HG03139 (cell line): ENCODE data around the gene THADA.
"Not testable (repeated sequence)": the region's sequence is repeated elsewhere in the genome, so short reads cannot be mapped to it uniquely, and the experiment has no call there.

Experiments
- ATAC-seq: cut with Tn5 transposase; IDR thresholded peaks from one replicate; pipeline ENCODE4 v1.9.1; 2021; ENCODE audit not compliant: unreplicated experiment

Gene THADA

DNA sequence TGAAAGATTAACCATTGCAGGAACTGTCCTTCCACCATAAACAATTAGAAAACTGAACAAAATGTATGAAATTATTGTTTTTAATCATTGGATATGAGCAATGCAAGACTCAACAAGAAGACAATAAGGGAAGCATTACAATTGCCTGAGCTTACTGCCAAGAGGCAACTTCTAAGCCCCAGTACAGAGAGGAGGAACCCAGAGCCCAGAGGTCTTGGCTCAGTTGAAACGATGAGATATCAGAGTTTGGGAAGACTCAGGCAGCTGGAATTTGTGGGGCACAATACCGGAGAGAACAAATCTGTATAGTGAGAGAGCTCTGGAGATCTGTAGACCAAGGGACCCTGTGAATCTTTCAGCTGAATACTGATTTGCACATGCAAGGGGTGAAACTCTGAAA lies 288.8 kb downstream of the THADA start:
- ATAC-seq = no peak

DNA sequence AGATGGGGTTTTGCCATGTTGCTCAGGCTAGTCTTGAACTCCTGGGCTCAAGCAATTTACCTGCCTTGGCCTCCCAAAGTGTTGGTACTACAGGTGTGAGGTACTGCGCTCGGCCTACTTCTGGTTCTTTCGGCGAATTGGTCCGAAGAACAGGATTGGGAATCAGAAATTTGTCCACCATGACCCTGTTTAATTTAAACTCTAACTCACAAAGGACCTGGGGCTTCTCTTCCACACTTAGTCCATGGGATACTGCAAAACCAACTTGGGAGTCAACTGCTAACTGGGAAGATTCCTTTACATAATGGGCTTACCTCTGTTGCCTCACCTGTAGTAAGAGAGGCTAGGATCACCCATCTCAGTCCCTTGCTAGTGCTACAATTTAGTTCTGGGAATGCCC lies 289.6 kb downstream of the THADA start:
- no peak for ATAC-seq

DNA sequence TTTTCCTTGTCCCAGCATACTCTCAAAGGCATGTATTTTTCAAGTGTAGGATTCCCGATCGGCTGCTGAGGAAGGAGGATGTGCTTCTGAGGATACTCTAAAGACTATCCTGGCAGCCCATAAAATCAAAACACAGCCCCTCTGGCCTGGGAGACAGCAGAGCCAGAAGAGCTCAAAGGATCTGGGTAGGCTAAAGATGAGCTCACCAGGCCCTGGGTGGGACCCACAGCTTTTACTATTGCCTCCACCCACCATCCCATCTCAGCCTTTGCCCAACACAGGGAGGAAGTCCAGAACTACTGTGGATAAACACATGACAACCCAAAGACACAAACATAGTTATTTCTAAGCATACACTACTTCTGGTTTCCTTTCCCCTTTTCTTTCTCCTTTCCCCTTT lies 290.3 kb downstream of the THADA start:
- ATAC-seq = no peak

DNA sequence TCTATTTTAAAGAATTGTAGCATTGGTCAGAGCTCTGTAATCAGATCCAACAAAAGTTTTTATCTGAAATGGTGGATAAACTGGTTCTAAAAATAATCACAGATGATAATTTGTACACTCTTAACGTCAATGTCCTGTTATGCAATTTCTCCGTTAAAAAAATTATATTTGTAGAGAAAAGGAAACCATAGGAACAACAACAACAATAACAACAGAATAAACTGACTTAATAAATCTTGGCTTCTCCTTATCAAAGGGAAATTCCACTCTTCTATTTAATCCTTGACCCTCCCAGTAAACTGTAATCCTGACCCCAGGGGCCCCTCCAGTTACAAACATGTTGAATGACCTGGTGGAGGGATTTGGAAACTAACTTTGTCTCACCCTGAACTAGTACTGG lies 290.8 kb downstream of the THADA start:
- no peak for ATAC-seq

DNA sequence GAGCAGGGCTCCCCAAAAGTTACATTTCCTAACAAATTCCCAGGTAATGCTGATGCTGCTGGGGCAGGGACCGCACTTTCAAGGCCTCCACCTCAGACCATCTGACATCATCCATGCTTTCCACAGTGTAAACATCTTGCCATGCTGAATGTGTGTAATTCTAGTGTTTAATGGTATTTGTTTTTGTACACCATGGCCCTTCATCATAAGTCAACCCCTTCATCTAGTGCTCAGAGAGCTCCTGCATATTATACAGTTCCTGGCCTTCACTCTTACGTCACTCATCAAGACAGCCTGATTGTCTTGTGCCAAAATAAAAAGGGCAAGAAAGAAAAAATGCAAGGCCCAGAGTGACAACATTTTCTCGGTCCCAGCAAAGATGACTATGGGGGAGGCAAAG lies 291.9 kb downstream of the THADA start:
- ATAC-seq = no peak

DNA sequence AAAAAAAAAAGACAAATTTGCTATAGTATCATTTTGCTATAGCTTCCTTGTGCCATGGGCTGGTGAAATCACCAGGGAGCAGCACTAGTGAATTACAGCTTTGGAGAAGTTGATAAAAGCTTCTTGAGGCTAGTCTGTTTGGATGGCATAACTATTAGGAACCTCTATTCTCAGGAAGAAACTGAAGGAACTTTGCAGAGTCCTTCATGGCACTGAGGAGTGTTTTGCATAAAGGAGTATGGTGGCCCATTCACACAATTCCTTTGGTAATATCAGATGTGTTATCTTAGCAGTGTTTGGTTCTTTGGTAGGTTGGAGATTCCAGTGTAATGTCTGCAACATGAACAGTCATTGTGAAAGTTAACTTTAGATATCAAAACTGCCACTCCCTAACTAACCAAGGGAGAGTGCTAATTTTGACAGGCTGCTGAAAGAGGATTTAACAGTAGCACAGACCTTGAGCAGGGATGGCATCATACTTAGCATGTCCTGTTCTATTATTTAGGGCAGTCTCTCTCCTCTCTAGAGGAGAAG lies 292.8 kb downstream of the THADA start:
- ATAC-seq = no peak

DNA sequence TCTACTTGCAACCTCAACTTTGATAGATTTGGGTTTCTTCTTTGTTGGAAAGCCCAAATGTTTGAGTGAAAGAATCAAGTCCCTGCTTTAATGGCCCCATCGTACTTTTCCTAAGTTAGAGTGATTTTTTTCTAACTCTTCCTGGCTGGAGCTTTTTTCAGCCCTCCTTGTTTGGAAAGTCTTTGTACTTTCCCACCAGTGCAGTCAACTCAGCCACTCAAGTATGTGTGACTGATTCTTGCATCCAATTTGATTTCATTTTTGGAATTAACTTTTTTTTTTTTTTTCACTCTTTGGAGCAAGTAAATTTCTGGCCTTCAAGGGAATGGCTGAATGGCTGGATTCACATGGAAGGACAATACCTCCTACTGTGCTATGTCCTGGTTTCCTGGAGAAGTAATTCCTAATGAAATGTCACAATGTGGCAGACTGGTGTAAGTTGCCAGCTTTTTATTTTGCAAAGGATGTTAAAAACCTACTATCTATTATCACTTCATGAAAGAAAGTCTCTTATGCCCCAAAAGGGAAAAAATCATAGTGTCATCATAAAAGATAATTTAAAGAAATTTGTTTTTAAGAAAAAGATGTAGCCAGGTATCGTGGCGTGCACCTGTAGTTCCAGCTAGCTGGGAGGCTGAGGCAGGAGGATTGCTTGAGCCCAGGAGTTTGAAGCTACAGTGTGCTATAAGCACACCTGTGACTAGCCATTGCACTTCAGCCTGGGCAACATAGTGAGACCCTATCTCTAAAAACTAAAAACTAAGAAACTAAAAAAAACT lies 293.5 kb downstream of the THADA start:
- no peak for ATAC-seq

DNA sequence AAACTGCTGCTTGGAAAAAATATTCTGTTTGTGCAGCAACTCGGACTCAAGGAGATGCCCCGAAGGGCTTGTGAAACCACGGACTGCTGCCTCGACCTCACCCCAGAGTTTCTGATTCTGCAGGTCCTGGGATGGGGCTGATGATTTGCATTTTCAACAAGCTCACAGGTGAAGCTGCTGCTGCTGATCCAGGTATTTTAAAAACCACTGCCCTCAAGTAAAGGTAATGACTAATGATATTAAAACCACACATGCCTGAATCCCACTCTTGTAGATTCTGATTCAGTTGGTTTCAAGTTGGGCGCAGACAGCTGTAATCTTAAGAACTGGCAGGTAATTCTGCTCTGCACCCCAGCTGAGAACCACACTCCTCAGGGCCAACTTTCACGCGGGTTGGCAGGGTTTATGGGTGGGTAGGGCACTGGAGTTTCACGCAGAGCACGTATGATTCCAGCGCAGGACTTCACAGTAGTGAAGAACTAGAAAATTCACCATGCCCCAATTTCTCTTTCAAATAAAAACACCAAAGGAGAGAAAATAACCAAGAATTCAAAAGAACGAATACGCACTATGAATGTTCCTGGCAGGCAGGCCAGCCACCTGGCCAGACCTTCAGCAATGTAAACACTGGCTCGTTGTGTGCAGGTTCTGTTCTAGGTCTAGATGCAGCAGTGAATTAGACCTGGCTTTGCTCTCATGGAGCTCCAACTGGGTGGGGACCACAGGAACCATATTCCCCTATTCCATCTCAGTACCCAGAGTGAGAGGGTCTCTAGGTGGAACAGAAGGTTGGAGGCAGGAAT lies 294.9 kb downstream of the THADA start:
- ATAC-seq = no peak

DNA sequence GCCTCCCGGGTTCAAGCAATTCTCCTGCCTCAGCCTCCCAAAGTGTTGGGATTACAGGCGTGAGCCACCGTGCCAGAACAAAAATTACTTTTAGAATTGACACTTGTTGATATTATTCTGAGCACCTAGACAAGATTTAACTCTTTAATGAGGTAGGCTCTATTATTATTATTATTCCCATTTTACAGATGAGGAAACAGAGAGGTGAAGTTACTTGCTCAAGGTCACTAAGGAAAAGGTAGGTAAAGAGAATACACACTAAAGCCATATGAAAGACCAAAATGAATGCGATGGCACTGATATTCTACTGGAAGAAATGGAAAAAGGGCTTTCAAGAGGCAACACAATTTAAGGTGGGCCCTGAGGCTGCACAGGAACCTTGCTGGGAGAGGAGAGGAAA lies 295.6 kb downstream of the THADA start:
- no peak for ATAC-seq

DNA sequence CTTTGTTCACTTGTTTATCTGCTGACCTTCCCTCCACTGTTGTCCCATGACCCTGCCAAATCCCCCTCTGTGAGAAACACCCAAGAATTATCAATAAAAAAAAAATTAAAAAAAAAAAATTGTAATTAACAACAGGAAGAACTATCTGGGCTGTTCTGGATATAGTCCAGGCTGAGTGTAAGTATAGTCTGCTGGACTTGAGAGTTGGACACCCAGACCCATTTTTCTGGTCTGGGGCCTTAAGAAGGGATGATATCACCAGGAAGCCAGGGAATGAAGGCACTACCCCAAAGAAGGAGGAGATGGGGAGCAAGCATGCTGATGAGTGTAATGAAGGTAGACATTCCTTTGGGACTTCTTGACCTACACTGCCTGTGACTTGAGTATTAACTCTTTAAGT lies 297.3 kb downstream of the THADA start:
- ATAC-seq = no peak

DNA sequence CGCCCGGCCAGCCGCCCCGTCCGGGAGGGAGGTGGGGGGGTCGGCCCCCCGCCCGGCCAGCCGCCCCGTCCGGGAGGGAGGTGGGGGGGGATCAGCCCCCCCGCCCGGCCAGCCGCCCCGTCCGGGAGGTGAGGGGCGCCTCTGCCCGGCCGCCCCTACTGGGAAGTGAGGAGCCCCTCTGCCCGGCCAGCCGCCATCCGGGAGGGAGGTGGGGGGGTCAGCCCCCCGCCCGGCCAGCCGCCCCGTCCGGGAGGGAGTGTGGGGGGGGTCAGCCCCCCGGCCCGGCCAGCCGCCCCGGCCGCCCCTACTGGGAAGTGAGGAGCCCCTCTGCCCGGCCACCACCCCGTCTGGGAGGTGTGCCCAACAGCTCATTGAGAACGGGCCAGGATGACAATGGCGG lies 298.1 kb downstream of the THADA start:
- not testable (repeated sequence) for ATAC-seq

DNA sequence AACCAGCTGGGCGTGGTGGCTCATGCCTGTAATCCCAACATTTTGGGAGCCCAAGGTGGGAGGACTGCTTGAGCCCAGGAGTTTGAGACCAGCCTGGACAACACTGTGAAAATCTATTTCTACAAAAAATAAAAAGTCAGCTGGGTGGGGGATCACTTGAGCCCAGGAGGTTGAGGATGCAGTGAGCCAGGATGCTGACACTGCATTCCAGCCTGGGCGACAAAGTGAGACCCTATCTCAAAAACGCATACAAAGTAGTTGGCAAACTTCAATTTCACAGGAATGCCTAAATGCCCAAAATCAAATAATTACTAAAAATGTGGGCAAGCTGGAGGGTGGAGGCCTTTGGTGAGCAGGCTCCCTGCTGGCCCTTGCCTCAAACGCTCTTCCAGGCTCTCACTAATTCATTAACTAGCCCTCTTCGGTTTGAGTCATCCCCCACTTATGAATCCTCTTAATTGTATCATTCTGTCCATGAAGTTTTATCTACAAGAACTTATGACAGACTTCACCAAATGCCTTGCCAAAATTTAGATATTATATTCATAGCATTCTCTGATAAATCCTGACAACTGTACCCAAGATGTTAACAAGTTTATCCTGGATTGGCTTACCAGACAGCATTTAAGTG lies 300.8 kb downstream of the THADA start:
- ATAC-seq = no peak

DNA sequence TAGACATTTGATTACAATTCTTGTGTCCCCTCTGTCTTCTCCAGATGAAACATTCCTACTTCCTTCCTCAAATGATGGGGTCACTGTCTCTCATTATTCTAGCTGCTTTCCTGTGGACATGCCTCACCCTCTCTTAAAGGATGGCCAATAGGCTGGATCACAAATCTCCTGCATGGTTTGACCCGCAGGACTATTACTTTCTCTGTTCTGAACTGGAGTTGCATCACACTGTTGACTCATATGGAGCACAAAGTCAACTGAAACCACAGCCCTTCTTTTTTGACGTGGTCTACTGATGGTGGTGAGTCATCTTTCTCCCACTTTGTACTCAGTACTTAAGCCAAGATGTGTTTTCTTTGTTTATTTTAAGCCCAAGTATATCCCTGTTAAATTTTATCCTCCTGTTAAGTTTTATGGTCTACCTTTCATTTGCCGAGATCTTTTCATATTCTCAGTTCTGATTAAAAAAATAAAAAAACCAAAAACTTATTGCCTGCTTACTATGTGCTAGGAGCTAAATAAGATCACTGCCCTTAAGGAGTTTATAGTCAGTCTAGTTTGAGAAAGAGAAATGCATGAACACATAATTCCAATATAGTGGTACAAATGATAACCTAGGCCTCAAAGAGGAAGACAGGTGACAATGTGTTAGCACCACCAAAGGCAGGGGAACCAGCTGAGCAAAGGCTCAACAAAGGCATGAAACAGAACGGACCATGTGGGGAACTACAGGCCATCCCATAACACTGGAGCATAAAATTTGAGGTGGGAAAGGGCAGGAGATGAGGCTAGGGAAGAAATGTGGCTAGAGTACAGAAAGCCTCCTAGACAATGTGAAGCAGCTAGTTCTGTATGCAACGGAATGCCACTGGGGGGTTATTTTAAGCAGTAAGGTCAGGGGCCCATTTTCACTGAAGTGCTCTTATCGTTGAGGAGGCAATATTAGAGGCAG lies 301.8 kb downstream of the THADA start:
- peak; percentile 98 for ATAC-seq

DNA sequence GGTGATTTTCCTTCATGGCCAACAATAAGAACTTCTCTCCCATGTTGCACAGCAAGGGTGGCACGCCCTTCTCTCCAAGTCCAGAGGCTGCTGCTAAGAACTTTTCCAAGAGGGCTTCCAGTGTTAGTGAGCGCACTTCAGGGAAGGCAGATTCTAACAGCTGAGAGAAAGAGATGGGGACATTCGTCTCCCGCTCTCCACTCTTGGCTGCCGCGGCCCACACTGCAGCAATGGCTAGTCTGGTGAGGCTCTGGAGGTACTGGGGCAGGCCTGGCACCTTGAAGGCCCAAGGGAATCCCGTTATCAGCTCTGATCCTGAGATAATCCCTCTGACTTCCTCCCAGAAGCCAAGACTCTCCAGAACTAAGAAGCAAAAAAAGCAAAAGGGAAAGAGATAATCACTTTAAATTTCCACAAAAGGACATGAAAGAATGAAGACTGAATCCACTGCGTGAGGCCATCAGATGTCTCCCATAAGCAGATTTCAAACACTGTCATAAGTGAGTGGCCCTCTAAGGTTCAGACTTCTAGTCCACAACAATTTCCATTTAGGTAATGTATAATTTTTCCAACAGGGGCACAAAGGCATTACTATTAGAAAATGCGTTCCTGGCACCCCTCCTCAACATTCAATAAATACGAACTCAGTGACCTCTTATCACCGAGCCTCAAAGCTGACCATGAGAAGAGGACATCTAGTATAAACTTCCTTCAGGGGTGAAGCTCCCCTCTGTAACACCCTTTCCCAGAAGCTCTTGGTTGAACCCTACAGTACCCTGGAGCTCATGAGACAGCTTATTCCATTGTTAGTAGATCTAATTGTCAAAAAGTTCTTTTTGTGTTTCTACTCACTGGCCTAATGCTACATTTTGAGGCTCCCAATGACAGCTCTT lies 302.7 kb downstream of the THADA start:
- no peak for ATAC-seq

DNA sequence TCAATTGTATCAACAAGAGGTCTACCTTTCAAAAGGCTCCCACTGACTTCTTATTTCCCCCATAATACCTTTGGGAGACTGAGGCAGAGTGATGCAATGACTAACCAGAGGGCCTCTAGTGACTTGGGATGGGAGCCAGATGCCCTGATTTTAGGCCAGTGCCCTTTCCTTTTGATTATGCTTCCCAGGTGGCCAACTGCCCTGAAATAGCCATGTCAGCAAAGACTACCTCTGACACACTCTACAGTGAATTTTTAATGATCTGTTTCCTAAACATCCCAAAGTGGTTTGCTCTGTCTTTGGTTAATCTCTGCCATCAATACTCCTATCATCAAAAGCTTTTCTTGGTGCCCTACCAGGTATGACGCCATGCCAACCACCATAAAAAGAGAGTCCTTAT lies 303.5 kb downstream of the THADA start:
- ATAC-seq = no peak

DNA sequence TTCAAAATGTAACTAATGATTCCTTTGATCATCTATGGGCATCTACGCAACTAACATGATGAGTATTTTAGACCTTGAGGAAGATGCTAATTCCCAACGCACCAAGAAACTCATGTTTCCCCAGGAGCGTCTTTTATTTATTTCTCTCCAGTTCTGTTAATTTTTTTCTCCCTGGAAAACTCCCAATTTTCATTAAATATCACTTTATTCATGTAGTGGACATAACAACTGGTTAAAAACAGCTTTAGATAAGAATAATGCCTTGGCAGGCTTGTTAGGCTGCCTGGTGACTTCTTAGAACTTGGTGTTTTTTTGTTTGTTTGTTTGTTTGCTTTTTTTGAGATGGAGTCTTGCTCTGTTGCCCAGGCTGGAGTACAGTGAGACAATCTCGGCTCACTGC lies 306.5 kb downstream of the THADA start:
- no peak for ATAC-seq

DNA sequence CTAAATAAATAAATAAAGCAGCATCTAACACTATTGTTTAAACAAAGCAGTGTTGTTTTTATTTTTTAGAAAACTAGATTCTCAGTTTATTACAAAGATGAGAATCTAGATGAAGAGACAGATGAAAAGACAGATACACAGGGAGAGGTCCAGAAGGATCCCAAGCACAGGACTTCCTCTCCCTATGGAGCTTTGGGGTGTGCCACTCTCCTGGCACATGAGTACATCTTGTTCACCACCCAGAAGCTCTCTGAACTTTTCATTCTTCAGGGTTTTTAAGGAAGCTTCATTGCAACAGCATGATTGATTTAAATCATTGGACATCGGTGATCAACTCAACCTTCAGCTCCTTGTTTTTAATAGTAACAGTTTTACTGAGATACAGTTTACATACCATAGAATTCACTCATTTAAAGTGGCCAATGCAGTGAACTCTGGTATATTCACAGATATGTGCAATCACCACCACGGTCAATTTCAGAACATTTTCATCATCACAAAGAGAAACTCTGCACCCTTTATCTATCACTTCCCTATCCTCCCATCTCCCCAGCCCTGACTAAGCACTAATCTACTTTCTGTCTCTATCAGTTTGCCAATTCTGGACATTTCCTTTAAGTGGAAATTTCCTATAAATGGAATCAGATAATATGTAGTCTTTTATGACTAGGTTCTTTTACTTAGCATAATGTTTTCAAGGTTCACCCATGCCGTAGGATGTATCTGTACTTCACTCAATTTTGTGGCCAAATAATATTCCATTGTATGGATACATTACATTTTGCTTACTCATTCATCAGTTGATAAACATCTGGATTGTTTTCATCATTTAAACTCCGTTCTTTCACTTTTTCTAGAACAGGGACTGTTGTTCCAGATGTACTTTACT lies 307.2 kb downstream of the THADA start:
- ATAC-seq = no peak

DNA sequence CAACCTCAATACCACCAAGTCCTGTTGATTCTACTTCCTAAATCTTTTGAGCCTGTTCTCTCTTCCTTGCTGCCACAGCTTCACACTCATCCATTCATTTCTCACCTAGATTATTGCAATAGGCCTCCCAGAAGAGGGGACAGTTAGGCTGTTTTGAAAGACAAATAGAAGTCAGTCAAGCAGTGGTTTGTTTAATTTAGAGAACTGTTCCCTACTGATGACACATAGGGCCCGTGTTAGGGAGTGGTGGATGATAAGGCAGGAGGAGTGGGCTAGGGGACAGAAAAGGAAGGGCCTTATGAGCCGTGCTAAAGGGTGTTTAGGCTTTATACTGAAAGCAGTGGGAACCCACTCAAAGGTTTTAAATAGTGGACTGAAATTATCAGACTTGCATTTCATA lies 309.9 kb downstream of the THADA start:
- ATAC-seq = no peak

DNA sequence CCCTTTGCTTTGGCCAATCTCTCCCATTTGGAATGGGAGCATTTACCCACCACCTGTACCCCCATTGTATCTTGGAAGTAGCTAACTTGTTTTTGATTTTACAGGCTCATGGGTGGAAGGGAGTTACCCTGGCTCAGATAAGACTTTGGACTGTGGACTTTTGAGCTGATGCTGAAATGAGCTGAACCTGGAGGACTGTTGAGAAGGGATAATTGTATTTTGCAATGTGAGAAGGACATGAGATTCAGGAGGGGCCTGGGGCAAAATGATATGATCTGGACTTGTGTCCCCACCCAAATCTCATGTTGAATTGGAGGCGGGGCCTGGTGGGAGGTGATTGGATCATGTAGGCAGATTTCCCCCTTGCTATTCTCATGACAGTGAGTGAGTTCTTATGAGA lies 310.9 kb downstream of the THADA start:
- no peak for ATAC-seq
